Upper lobe of left lung (tissue), 6 donors: ENCODE measurements around the gene C13orf46. TPM values are rescaled to one million over a fixed set of nuclear protein-coding genes. Genes with fewer than 3 reads are reported as not detected.

Experiments
- ATAC-seq, 2 donors: fragments of 200-7000 bp; cut with Tn5 transposase; one replicate each; pipeline ENCODE4 v1.9.1; 2022; ENCODE audit warnings: mild to moderate bottlenecking in 2 of 2, moderate library complexity in 2 of 2; ENCODE audit not compliant: low FRiP score in 2 of 2
- DNase-seq, 2 donors: peaks; one replicate each; pipeline ENCODE4 v3.0.0-alpha.2; 2019 to 2020
- H3K27ac ChIP-seq, 4 donors: fragments of 200-600 bp; sonication (generic); one replicate each; pipeline ENCODE4 v1.5.1; 2016 to 2019
- H3K27me3 ChIP-seq, 4 donors: fragments of 200-600 bp; sonication (generic); one replicate each; pipeline ENCODE4 v1.5.1; 2017 to 2019
- H3K36me3 ChIP-seq, 4 donors: fragments of 200-600 bp; sonication (generic); one replicate each; pipeline ENCODE4 v1.5.1; 2016 to 2019
- H3K4me1 ChIP-seq, 4 donors: fragments of 200-600 bp; sonication (generic); one replicate each; pipeline ENCODE4 v1.5.1; 2018 to 2019
- H3K4me3 ChIP-seq, 4 donors: fragments of 200-600 bp; sonication (generic); one replicate each; pipeline ENCODE4 v1.5.1; 2017 to 2019; ENCODE audit warnings: mild to moderate bottlenecking in 2 of 4, moderate library complexity in 1 of 4
- H3K9me3 ChIP-seq, 4 donors: fragments of 200-600 bp; sonication (generic); one replicate each; pipeline ENCODE4 v1.5.1; 2018 to 2019
- CTCF ChIP-seq, 6 experiments: fragments of 450-650 bp in 4 of 6; fragments of 200-600 bp in 2 of 6; sonication (generic) in 2 of 6; IDR thresholded peaks; one replicate each; pipeline ENCODE4 v1.5.1; 2016 to 2019; ENCODE audit warnings: antibody characterized with exemption in 6 of 6
- EP300 ChIP-seq, 4 donors: sonication (generic); formaldehyde crosslinking; IDR thresholded peaks; one replicate each; pipeline ENCODE4 v1.5.1; 2017; ENCODE audit warnings: antibody characterized with exemption in 4 of 4, control low read depth in 2 of 4
- POLR2A ChIP-seq, 4 donors: fragments of 450-650 bp; IDR thresholded peaks; one replicate each; pipeline ENCODE4 v1.5.1; 2016 to 2017; ENCODE audit warnings: antibody characterized with exemption in 4 of 4, mild to moderate bottlenecking in 2 of 4
- POLR2AphosphoS5 ChIP-seq, 2 donors: sonication (generic); formaldehyde crosslinking; IDR thresholded peaks; one replicate each; pipeline ENCODE4 v1.5.1; 2017; ENCODE audit warnings: antibody characterized with exemption in 2 of 2
- WGBS, 2 donors: methylation state at CpG; one replicate each; pipeline ENCODE4 v1.1.5; 2017 to 2018; 5-methylcytosine and 5-hydroxymethylcytosine counted together
- total RNA-seq, 6 donors: library from RNA; depleted of rRNA in 4 of 6; stranded (reverse); fragments of >200 nt in 4 of 6; gene quantifications; one replicate each; pipeline versions ENCODE4 v1.1.0 to v1.2.1, GENCODE V29; 2016 to 2021
- donor health status: DM: no; HTN: no; CAD: no; lungs with moderate emphysema.
- donor health status: DM: no; HTN: yes; CAD: no; lungs with severe emphysema.

C13orf46 gene
- total RNA-seq, 6 donors from 2014 or later, result 5.5 to 44.0 (median 14.7) TPM

GRCh38 chr13:113945857-113946408 lies 27.9 kb downstream of the C13orf46 start:
- ATAC-seq, result no peak
- TF ChIP-seq EP300 (IDR thresholded peaks at IDR 0.05) (no peak), POLR2AphosphoS5 (IDR thresholded peaks at IDR 0.05) (no peak), CTCF (IDR thresholded peaks at IDR 0.05) (no peak), POLR2A (IDR thresholded peaks at IDR 0.05) (no peak)
- 89 to 93% methylated on average over 24 to 26 of the region's 26 CpGs for WGBS, 2 donors

GRCh38 chr13:113943821-113944565 lies 29.9 kb downstream of the C13orf46 start:
- ATAC-seq (no peak), DNase-seq (no peak)
- H3K4me1 ChIP-seq, result peaks cover 0 to 6% (median 0%) of the 10 kb centered on the region in 4 donors
- H3K4me3 ChIP-seq, result no peak overlapping the region
- TF ChIP-seq POLR2AphosphoS5 (IDR thresholded peaks at IDR 0.05), result no peak
- TF ChIP-seq EP300 (IDR thresholded peaks at IDR 0.05), result no peak
- no peak for TF ChIP-seq CTCF (IDR thresholded peaks at IDR 0.05)
- no peak for TF ChIP-seq POLR2A (IDR thresholded peaks at IDR 0.05)
- H3K27me3 ChIP-seq, result no peaks in the 10 kb centered on the region
- no peak overlapping the region for H3K27ac ChIP-seq
- H3K9me3 ChIP-seq, result no peaks in the 10 kb centered on the region
- H3K36me3 ChIP-seq, result no peaks in the 10 kb centered on the region
- WGBS, 2 donors, result 92 to 93% methylated on average over 6 to 19 of the region's 19 CpGs

More at GRCh38 chr13:113945857-113946408, 27.9 kb downstream of the C13orf46 start:
- no peak overlapping the region for H3K4me3 ChIP-seq
- no peak for DNase-seq
- H3K4me1 ChIP-seq, result peaks cover 1 to 10% (median 3%) of the 10 kb centered on the region in 4 donors
- H3K9me3 ChIP-seq, result no peaks in the 10 kb centered on the region
- no peaks in the 10 kb centered on the region for H3K36me3 ChIP-seq
- H3K27me3 ChIP-seq, result no peaks in the 10 kb centered on the region
- H3K27ac ChIP-seq, result no peak overlapping the region

DNA sequence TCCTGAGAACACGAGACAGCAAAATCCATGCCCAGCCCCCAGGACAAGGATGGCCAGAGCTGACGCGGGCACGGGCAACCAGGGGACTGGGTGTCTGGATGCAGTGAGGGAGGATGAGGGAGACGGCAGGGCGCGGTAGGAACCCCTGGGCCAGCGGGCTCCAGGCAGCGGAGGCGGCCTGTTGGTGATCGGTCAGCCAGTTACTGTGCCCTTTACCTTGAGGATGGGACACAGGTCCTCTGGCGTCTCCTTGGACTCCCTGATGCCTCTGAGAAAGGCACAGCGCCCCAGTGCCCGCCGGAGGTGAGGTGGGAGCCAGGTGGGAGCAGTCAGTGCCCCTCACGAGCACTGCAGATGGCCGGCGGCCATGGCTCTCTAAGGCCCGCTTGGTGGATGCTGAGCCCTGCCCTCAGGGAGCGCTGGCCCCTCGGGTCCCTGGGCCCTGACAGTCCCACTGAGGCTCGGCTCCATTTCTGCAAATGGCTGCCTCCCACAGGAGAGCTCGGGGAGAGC lies 31.2 kb downstream of the C13orf46 start:
- Histone ChIP-seq H3K27me3 (no peaks in the 10 kb centered on the region), H3K4me1 (no peaks in the 10 kb centered on the region), H3K36me3 (no peaks in the 10 kb centered on the region), H3K27ac (no peak overlapping the region), H3K4me3 (no peak overlapping the region), H3K9me3 (no peaks in the 10 kb centered on the region)
- ATAC-seq (peak in 1 of 2 donors; percentile 6), DNase-seq (peak in 1 of 2 donors; percentile 78)
- no peak for TF ChIP-seq POLR2AphosphoS5 (IDR thresholded peaks at IDR 0.05)
- no peak for TF ChIP-seq POLR2A (IDR thresholded peaks at IDR 0.05)
- TF ChIP-seq EP300 (IDR thresholded peaks at IDR 0.05), result no peak
- no peak for TF ChIP-seq CTCF (IDR thresholded peaks at IDR 0.05)
- WGBS, 2 donors, result 91 to 94% methylated on average over 12 to 23 of the region's 23 CpGs

- DNase-seq (no peak), ATAC-seq (no peak)
- H3K36me3 ChIP-seq, result no peaks in the 10 kb centered on the region
- no peak overlapping the region for H3K27ac ChIP-seq
- H3K27me3 ChIP-seq, result no peaks in the 10 kb centered on the region
- no peak overlapping the region for H3K4me3 ChIP-seq
- no peaks in the 10 kb centered on the region for H3K9me3 ChIP-seq
- no peak for TF ChIP-seq POLR2A (IDR thresholded peaks at IDR 0.05)
- no peak for TF ChIP-seq CTCF (IDR thresholded peaks at IDR 0.05)
- no peak for TF ChIP-seq EP300 (IDR thresholded peaks at IDR 0.05)
- no peak for TF ChIP-seq POLR2AphosphoS5 (IDR thresholded peaks at IDR 0.05)
- no peaks in the 10 kb centered on the region for H3K4me1 ChIP-seq
- WGBS, 2 donors, result 76 to 92% methylated on average over 13 to 16 of the region's 16 CpGs
Measured at GRCh38 chr13:113941571-113942191, 32.2 kb downstream of the C13orf46 start.
